DMS79 treated with DMSO at 0.1 percent for 48 hours (cell line): ENCODE measurements around the gene ZNF775.
A peak's percentile ranks its signal among the peaks of the same experiment; 100 is the strongest.
"Not testable (repeated sequence)": the region's sequence is repeated elsewhere in the genome, so short reads cannot be mapped to it uniquely, and the experiment has no call there.

ENCODE experiments used
- DNase-seq: peaks from one replicate; lab custom pipeline; 2025; lab: John Stamatoyannopoulos, UW

The ZNF775 gene

DNA sequence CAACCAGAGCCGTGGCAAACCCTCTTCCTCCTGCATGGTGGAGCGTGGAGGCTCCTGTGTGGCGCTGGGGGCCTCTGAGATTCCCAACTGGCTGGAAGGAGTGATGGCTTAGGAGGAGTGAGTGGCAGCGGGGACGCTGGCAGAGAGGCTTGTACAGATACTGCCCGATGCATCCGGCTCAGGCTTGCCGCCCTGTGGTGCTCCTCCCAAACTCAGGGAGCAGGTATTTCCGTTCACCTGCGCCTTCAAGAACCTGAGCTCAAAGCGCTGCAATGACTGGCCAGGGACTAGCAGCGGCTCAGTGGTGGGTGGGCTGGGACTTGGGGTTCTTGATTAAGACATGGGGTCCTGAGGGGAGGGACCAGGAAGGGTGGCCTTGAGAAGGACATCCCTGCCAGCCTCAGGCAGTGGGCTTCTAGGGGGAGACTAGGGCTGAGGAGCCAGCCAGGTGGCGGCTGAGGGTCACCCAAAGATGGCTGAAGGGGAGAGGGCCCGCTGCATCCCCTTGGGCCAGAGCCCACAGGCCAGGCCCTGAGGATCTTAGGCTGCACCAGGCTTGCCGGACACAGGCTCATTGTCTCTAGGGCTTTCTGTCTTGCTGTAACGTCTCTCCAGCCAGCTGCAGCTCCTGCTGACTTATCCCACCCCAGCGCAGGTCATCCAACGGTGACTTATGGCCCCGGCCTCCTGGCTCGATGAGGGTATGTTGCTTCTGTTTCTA lies 3.2 kb downstream of the ZNF775 start:
- DNase-seq = no peak

DNA sequence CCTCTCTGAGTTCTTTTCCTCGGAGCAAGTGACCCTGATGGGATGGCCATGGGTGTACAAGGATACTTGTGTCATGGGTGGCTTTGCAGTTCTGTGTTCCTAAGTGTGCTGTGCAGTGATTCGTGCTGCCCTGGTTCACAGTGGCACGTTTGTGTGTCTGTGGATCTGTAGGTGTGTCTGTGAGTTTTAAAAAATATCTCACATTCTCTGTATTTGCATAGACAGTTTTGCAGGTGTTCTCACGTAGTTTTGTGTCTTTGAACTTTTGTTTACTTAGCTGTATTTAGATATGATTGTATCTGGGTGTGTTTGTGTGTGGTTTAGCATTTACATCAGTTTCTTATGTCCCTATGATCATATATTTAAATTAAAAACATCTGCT lies 3.7 kb downstream of the ZNF775 start:
- DNase-seq = no peak

DNA sequence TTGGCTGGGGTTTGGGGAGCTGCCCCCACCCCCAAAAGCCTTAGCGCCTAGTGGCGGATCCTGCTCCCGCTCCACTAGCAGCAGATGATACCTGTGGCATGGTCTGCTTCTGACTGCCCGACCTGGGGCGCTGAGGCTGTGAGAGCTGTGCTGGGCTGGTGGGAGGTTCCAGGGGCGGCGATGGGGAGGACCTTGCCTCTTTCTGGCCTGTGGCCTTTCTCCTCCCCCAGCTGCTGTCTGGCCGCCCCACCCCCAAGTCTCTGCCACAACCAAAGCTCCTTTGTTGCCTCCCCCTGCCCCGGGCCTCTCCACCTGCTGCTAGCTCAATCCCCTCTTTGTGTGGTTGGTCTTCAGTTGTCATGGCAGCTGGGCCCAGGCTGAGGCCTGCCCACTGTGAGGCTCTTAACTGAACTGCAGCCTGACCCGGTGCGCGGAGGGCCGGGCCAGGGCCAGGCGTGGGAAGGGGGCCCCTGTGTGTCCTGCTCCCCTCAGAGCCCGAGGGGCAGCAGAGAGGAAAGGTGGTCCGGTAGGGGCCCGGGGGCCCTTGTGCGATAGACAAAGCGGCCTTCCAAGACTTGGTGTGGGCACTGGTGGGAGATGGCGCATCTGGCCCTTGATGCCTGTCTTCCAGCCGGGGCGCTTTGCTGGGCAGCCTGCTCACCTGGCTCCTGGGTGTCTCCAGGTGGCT lies 4.7 kb downstream of the ZNF775 start:
- DNase-seq = peak; percentile 78

DNA sequence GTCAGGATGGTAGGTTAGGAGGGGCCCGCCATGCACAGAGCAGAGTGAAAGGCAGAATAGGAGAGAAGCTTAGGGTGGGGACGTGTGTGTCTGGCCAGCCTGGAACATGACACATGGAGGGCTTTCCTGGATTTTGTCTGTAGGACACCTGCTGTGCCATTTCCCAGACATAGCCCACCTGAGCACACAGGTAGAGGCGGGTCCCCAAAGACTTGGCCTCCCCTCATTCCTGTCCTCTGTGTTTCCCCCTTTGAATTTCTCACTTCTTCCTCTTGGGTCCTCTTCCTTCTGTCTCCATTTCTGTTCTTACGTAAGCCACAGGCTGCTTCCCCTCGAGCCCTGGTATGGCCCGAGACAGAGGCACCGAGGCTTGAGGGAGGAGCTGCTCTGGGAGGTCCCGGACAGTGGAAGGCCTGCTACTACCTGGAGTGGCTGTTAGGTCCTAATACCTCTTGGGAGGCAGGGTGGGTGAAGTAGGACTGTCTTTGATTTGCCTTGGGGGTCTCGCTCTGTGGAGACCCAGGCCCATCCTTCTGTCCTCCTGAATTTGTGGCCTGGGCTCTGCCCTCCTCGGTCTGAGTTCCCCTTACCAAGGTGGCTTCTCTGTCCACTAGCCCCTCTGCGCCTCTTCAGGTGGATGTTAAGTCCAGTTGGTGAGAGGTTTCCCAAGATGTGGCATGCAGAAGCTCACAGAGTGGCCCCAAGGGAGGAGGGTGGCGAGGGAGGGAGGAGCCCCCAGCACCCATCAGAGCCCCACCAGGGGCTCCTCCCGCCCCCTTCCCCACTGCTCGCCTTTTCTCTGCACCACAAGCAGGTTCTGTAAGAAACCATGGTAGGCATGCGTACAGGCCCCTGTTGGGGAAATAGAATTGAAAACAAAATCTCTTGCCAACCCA lies 5.5 kb downstream of the ZNF775 start:
- no peak for DNase-seq

DNA sequence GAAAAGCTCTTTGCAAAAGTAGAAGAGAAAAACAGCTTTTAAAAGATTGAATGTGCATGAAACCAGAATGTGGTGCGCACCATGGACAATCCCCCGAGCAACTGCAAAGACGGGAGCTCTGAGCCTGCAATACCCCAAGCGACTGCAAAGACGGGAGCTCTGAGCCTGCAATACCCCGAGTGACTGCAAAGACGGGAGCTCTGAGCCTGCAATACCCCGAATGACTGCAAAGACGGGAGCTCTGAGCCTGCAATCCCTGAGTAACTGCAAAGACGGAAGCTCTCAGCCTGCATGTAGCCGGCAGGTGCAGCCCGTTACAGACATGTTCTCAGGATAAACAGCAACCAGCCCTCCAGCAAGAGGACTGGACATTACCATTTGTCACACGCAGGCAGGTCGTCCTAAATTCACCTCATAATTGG lies 6.2 kb downstream of the ZNF775 start:
- no peak for DNase-seq

DNA sequence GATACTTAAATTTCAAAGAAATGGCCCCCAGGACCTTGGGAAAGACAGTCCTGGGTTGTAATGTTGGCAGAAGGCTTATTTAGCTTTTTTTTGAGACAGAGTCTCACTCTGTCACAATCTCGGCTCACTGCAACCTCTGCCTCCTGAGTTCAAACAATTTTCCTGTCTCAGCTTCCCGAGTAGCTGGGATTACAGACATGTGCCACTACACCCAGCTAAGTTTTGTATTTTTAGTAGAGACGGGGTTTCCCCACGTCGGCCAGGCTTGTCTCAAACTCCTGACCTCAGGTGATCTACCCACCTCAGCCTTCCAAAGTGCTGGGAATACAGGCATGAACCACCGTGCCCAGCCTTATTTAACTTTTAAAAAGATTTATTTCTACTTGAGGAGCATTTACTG lies 6.8 kb downstream of the ZNF775 start:
- DNase-seq = not testable (repeated sequence)

DNA sequence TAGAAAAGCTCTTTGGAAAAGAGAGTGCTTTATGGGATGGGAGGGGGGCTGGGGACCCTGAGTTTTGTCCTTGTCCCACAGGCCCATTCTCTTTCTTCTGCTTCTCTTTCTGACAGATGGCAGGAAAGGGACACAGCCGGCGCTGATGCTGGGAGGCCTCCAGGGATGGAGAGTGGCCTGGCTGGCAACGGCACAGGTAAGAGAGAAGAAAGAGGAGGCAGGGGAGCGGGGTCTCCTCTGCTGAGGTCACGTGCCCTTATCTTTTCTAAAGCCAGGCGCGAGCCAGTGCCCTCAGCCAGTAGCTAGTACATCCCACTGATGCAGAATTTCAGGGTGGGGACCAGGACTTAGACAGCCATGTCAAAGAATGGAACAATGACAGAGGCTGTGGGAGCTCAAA lies 9.2 kb downstream of the ZNF775 start:
- DNase-seq = no peak

DNA sequence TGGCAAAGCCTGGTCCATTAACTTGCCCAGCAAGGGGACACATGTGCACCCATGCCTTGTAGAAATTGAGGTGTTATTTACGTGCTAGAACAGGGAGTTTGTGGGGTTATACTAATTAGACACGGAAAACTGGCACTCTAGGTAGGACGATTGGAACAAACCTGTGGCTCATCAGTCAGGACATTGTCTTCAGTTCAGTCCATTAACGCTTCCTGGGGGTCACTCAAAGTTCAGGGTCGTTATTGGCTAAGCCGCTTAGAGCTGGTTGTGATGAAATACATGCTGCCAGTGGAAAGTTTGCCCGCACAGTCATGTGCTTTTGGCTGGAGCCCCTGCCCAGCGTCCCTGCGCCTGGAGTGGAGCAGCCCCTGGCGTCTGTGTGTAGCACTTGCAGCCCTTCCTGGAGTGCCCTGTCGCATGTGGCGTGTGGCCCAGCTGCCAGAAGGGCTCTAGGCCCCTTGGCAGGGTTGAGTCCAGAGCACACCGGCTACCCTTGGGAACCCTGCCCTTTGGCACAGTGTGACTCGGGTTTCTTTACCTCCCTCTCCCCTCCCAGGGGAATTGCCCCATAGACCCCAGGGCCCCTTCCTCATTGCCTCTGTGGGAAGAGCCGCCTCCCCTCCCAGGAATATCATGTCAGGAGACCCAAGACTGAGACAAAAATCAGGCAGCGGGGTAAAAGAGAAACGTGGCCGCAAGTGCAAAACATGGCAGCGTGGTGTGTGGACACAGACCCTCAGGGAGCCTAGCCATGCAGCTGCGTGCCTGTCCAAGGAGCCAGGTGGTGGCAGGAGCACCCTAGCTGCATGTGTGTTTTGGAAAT lies 9.8 kb downstream of the ZNF775 start:
- no peak for DNase-seq

DNA sequence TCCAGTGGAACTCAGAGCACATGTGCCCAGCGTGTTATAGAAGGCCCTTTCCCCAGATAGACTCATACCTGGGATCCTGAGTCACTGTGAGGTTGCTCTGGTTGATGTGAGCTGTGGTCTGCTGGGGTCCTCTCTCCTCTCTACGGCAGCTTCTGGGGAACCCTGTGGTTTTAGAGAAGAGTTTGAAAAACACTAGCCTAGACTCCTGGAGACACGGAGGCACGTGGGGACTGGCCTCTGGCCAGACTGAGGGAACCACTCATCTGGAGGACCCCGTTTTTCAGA lies 10.3 kb downstream of the ZNF775 start:
- no peak for DNase-seq

DNA sequence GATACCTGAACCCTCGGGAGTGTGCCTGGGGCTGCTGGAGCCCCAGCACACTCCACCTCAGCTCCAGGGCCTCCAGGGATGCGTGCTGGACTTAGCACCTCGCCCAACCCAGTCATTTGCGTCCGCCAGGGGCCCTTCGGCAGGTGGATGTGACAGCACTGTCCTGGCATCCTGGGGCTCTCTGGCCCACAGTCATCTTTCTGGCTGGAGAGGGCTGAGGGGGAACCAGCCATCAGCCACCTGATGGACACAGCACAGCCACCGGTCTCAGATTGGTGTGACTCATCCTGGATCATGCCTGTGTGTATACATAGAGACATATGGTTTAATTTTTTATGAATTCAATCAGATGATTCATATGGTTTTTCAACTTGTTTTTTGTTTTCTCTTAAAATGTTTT lies 11.1 kb downstream of the ZNF775 start:
- DNase-seq = no peak

DNA sequence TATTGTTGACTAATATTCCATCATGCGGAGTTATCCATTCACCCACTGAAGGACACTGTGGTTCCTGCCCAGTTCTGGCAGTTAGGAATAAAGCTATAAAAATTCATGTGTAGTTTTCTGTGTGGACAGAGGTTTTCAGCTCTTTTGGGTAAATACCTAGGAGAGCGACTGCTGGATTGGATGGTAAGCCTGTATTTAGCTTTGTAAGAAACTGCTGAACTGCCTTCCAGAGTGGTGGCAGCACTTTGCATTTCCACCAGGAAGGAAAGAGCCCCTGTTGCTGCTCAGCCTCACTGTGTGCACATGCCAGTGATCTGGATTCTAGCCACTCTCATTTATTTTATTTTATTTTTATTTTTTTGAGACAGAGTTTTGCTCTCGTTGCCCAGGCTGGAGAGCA lies 14.2 kb downstream of the ZNF775 start:
- DNase-seq = no peak

DNA sequence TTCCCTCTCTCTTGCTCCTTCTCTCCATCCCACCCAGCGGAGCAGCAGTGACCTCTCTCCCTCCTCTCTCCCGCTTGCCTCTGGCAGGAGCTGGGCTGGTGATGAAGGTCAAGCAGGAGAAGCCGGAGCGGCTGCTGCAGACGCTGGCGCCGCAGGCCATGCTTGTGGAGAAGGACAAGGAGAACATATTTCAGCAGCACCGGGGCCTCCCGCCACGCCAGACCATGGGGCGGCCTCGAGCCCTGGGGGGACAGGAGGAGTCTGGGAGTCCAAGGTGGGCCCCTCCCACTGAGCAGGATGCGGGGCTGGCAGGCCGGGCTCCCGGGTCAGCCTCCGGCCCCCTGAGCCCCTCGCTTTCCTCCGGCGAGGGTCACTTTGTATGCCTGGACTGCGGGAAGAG lies 17.3 kb downstream of the ZNF775 start:
- no peak for DNase-seq

DNA sequence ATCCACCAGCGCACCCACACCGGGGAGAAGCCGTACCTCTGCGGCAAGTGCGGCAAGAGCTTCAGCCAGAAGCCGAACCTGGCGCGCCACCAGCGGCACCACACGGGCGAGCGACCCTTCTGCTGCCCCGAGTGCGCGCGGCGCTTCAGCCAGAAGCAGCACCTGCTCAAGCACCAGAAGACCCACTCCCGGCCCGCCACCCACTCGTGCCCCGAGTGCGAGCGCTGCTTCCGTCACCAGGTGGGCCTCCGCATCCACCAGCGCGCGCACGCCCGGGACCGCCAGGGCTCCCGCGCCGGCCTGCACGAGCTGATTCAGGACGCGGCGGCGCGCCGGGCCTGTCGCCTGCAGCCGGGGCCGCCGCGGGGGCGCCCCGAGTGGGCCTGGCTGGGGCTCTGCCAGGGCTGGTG lies 17.7 kb downstream of the ZNF775 start:
- DNase-seq = no peak

DNA sequence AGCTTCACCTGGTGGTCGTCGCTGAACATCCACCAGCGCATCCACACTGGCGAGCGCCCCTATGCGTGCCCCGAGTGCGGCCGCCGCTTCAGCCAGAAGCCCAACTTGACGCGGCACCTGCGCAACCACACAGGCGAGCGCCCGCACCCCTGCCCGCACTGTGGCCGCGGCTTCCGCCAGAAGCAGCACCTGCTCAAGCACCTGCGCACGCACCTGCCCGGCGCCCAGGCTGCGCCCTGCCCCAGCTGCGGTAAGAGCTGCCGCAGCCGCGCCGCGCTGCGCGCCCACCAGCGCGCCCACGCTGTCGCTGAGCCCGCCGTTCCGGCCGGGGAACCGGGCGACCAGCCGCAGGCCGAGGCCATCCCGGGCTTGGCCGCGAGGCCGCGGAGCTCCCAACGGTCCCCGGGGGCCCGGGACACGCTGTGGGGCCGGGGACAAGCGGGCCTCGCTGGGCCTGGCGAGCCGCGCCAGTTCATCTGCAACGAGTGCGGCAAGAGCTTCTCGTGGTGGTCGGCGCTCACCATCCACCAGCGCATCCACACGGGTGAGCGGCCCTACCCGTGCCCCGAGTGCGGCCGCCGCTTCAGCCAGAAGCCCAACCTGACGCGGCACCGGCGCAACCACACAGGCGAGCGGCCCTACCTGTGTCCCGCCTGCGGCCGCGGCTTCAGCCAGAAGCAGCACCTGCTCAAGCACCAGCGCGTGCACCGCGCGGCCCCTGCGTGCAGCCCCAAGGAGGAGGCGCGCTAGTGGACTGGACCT lies 18.4 kb downstream of the ZNF775 start:
- no peak for DNase-seq

DNA sequence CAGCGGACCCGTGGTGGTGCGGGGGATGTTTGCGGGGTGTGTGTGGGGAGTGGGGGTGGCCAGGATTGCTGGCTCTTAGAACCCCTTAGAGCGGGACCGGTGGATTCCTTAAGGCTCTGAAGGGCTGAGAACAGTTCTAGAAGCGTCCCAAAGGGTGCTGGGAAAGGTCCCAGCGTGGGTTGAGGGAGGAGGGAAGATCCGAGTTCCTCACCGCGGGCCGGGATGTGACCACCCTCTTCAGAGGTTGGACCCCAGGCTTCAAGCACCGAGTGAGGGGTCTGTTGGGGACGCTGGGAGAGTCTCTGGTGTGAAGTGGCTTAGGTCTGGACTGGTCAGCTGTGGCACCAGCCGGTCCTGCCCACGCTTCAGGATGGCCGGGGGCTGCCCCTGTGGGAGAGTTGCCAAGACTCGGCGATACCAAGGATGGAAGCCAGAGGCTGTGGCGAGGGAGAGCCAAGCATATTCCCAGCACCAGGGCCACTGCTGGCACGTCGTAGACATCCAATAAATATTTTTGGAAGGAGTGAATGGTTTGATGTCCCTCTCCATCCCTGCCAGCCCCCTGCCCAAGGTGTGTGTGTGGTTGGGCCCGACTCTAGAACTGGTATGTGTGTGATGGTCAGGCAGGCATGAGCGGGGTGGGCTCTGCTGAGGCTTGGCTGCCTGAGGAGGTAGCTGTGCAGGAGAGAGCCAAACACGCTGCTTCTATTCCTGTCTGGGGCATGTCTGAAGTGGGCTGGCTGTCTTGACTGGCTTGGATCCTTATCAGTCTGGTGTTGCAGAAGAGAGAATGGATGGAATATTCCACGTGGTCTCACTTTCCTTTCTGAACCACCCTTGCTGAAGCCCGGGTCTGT lies 19.2 kb downstream of the ZNF775 start:
- DNase-seq = no peak

DNA sequence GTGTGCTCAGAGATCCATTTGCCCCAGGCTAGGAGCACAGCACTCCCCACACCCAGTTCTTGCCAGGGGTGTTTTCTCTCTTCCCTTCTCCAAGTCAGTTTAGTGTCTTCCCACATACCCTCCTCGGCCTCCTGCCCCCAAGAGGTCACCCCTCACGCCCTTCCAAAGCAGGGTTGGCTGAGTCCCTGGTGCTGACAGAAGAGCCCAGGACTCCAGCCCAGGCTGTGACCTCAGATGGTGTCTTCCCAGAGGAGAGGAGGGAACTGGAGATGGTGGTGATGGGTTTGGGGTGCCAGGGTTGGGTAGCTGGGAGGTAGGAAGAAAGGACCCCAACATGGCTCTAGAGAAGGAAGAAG lies 19.8 kb downstream of the ZNF775 start:
- DNase-seq = no peak

DNA sequence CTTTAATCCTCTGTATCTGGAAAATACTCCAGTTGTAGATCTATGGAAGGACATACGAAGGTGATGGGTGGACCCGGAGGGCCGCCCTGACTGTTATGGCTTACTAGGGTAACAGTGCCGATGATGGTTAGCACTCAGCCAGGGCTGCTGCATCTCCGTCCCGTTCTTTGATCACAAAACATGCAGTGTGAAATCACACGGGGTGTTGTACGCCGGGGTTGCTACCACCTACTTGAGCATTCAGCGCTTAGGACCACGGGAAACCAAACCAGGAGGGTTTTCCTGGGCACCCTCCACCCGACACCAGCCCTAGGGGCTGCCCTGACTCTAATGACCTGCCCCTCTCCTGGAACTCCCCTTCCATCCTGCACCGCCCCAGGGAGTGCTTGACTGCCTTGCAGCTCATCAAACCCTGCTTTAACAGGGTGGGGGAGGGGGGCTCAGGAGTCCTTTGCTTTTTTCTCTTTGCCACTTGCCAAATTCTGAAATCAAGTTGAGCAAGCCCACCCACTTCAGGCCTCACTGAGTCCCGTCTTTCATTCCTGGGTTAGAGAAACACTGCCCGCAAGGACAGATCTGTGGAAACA lies 20.4 kb downstream of the ZNF775 start:
- DNase-seq = no peak

DNA sequence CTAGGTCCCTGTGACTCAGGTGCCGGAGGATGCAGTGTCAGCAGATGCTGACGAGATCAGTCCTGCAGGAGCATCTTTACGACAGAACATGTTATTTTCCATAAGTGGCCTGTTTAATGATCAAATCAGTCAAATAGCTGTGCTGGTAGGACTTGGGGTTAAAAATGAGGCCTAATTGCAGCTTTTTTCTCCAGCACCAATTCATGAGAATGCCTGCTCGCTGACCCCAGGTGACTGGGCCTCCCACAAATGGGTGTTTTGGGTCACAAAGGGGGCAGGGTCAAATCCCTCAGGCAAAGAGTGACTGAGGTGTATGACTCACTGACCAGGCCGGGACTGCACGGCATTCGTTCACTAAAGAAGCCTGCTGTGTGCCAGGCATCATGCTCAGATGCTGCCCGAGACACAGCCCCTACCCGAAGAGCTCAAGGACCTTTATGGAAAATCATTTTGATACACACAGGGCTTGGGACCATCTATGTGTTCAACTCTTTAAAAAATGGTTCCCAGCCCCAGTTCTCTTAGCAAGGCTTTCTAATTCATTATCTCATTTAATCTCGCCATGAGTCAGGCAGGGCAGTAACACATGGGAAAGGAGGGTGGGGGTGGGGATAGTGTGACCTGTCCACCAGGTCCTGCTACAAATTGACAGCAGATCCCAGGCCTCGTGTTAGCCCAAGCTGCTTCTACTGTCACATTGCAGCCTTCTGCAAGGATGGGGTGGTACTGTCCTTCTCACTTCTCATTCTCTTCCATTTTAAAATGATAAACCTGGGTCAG lies 21.1 kb downstream of the ZNF775 start:
- DNase-seq = no peak

DNA sequence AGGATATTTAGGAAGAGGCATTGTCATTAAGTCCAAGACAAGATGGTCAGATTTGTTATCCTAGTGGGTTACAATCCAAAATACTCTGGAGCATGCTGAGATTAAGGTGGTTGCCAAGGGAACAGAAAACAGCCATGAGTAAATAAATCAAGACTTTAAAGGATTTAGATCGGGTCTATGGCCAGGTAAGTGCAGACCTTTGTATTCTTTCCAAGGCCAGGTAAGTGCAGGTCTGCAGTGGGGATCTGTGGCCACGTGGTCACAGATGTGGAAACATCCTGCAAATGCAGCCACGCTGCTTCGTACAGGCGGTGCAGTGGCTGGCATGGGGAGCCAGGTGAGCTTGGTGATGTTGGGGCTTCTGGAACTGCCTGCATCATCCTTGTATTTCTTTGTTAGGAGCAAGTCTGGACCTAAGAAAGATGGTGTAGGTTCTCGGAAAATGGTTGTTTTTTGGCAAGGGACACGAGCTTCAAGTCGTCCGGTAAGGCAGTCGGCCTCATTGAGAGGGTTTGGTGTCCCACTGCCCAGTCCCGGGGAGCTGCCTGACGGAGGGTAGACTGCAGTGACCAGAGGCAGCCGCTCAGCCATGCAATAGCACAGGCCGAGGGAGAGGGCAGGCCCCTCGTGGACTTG lies 21.8 kb downstream of the ZNF775 start:
- no peak for DNase-seq
